Endothelial cell of umbilical vein (primary cell): ENCODE measurements around the gene FBXW7. TPM values are rescaled to one million over a fixed set of nuclear protein-coding genes. Genes with fewer than 3 reads are reported as not detected.

ENCODE experiments used
- BruUV-seq: library from RNA; stranded (reverse); fragments of 400-500 nt; replicated peaks from 2 replicates; lab custom pipeline; 2021; lab: Mats Ljungman, UMichigan
- CTCF ChIA-PET: fragments of 300-600, 350-600 bp; sonication (Branson Sonifier 250); formaldehyde crosslinking; loops from one replicate; lab custom pipeline; 2021; ENCODE audit warnings: antibody characterized with exemption, inconsistent platforms; lab: Charles Lee
- POLR2A ChIA-PET: fragments of 300-600, 350-600 bp; sonication (Branson Sonifier 250); formaldehyde crosslinking; loops from one replicate; lab custom pipeline; 2021; ENCODE audit warnings: antibody characterized with exemption, inconsistent platforms; lab: Charles Lee
- DNase-seq: peaks from one replicate; pipeline ENCODE4 v3.0.0-alpha.2; 2011; ENCODE audit warnings: low read depth, low spot score
- FAIRE-seq: peaks from 2 replicates; lab custom pipeline; 2011; peaks lifted over from hg19 to GRCh38; lab: Jason Lieb, UNC
- H2AFZ ChIP-seq: 2 replicates; pipeline ENCODE4 v1.6.0; 2012; ENCODE audit warnings: low read depth, low read length, control low read depth, inconsistent platforms
- H3K27ac ChIP-seq: 2 replicates; pipeline ENCODE4 v1.5.1; 2011; ENCODE audit warnings: low read depth, mild to moderate bottlenecking, control low read depth, low read length, moderate library complexity; ENCODE audit not compliant: insufficient read depth
- H3K27me3 ChIP-seq, 2 experiments: 2 replicates each; pipeline versions ENCODE4 v1.6.0 to v1.6.1; 2011; ENCODE audit warnings: low read length in 2 of 2, mixed read lengths in 1 of 2; ENCODE audit not compliant: control insufficient read depth in 2 of 2, insufficient read depth in 2 of 2
- H3K36me3 ChIP-seq, 2 experiments: 2 replicates in 1 of 2; 3 replicates in 1 of 2; pipeline ENCODE4 v1.5.1; 2011; ENCODE audit warnings: low read length in 2 of 2, mild to moderate bottlenecking in 1 of 2, moderate library complexity in 1 of 2; ENCODE audit not compliant: control insufficient read depth in 2 of 2, insufficient read depth in 2 of 2; ENCODE audit errors: extremely low read depth in 1 of 2
- H3K4me1 ChIP-seq: 3 replicates; pipeline ENCODE4 v1.5.1; 2011; ENCODE audit warnings: mild to moderate bottlenecking, low read length; ENCODE audit not compliant: control insufficient read depth, insufficient read depth; ENCODE audit errors: extremely low read depth
- H3K4me2 ChIP-seq: 2 replicates; pipeline ENCODE4 v1.6.1; 2011; ENCODE audit warnings: low read length, control low read depth, mixed read lengths; ENCODE audit not compliant: insufficient read depth
- H3K4me3 ChIP-seq, 3 experiments: fragments of 200-600 bp in 1 of 3; sonication (generic), shearing (Covaris generic) in 1 of 3; replicated peaks in 1 of 3; 2 replicates each; pipeline ENCODE4 v1.5.1; 2011 to 2016; ENCODE audit warnings: control low read depth in 3 of 3, low read length in 3 of 3, mild to moderate bottlenecking in 2 of 3, inconsistent platforms in 1 of 3, low read depth in 1 of 3, moderate library complexity in 1 of 3; ENCODE audit not compliant: insufficient read depth in 1 of 3
- H3K79me2 ChIP-seq: 2 replicates; pipeline ENCODE4 v1.6.0; 2012; ENCODE audit warnings: low read length, inconsistent platforms; ENCODE audit not compliant: control insufficient read depth, insufficient read depth
- H3K9ac ChIP-seq: replicated peaks from 2 replicates; pipeline ENCODE3; 2011; ENCODE audit warnings: low read length, control low read depth; ENCODE audit not compliant: insufficient read depth; ENCODE audit errors: extremely low read depth
- H3K9me1 ChIP-seq: replicated peaks from 3 replicates; pipeline ENCODE4 v1.6.0; 2011; ENCODE audit warnings: mild to moderate bottlenecking, low read length; ENCODE audit not compliant: control insufficient read depth, insufficient read depth; ENCODE audit errors: extremely low read depth
- H3K9me3 ChIP-seq: replicated peaks from 2 replicates; pipeline ENCODE4 v1.5.1; 2012; ENCODE audit warnings: low read length, inconsistent platforms; ENCODE audit not compliant: control insufficient read depth, insufficient read depth
- H4K20me1 ChIP-seq: replicated peaks from 2 replicates; pipeline ENCODE3; 2011; ENCODE audit warnings: mild to moderate bottlenecking, low read length; ENCODE audit not compliant: control insufficient read depth, insufficient read depth; ENCODE audit errors: extremely low read depth
- CTCF ChIP-seq, 2 donors: IDR thresholded peaks; 1 replicate in 1 of 2; 2 replicates in 1 of 2; pipeline ENCODE4 v1.5.1; 2011; ENCODE audit warnings: low read length in 2 of 2, mild to moderate bottlenecking in 2 of 2, moderate library complexity in 2 of 2, control low read depth in 1 of 2, inconsistent platforms in 1 of 2, low read depth in 1 of 2; ENCODE audit not compliant: insufficient read depth in 1 of 2; ENCODE audit errors: extremely low read depth in 1 of 2
- FOS ChIP-seq: IDR thresholded peaks from 2 replicates; pipeline ENCODE4 v1.6.1; 2011; ENCODE audit warnings: mild to moderate bottlenecking, low read length, moderate library complexity, borderline replicate concordance; ENCODE audit not compliant: insufficient read depth
- dilution Hi-C: fragments of 300-500 bp; cut with MboI; formaldehyde crosslinking; loops from one replicate; pipeline ENCODE4 v1.15.0; 2019; ENCODE audit warnings: low sequenced_read_pairs; ENCODE audit not compliant: extremely low pct_ligation_motif_present
- intact Hi-C: fragments of 100-400 bp; cut with micrococcal nuclease; formaldehyde crosslinking; loops from one replicate; pipeline ENCODE4 v1.10.0; 2022
- polyA plus RNA-seq, 4 experiments: library from polyadenylated mRNA; depleted of rRNA in 3 of 4; stranded (reverse) in 3 of 4; unstranded in 1 of 4; fragments of >200 nt; gene quantifications; 2 replicates each; pipeline versions ENCODE4 v1.2.1 to v1.2.3, GENCODE V29; 2011 to 2012; ENCODE audit warnings: missing spikeins in 1 of 4
- total RNA-seq: library from RNA; stranded (reverse); gene quantifications from 2 replicates; pipeline ENCODE4 v1.2.3, GENCODE V29; 2021

The FBXW7 gene
- total and polyA plus RNA-seq, 2 donors (not counting 3 experiments of a cell fraction or from before 2014, with no cell fraction given) = 7.0 to 28.1 TPM

- POLR2A ChIA-PET = no interaction called here
Measured at GRCh38 chr4:152422817-152423320, 113.0 kb downstream of the FBXW7 start.

More at GRCh38 chr4:152422817-152423320, 113.0 kb downstream of the FBXW7 start:
- H3K36me3 ChIP-seq = no peaks in the 10 kb centered on the region
- TF ChIP-seq CTCF (IDR thresholded peaks at IDR 0.05; ENCODE audit: extremely low read depth in 1 of 2, insufficient read depth in 1 of 2, low read depth in 1 of 2, low read length in 2 of 2) = no peak
- TF ChIP-seq FOS = peak; percentile 5
- H3K79me2 ChIP-seq = peaks cover 3% of the 10 kb centered on the region
- no peaks in the 10 kb centered on the region for H3K9me1 ChIP-seq
- no peak overlapping the region for H3K9ac ChIP-seq
- no peak overlapping the region for H2AFZ ChIP-seq
- CTCF ChIA-PET = interaction anchor here (1.0 to 1.6 kb wide), 4 partner anchors 20 to 78 kb away, joined by 3 to 5 read pairs (median 4); no protein-coding TSS in a partner anchor
- no peak overlapping the region for H3K27ac ChIP-seq
- DNase-seq (no peak), FAIRE-seq (no peak)
- no peak overlapping the region for H3K4me2 ChIP-seq
- H3K4me3 ChIP-seq = no peak overlapping the region
- no peaks in the 10 kb centered on the region for H3K4me1 ChIP-seq
- H4K20me1 ChIP-seq = no peaks in the 10 kb centered on the region
- no peaks in the 10 kb centered on the region for H3K27me3 ChIP-seq
- no TSS peak for BruUV-seq
- intact Hi-C loops (no loop called here), dilution Hi-C loops (no loop called here)
- no peaks in the 10 kb centered on the region for H3K9me3 ChIP-seq
